ENCODE data around the gene MAP3K14. TPM values are rescaled to one million over a fixed set of nuclear protein-coding genes. Genes with fewer than 3 reads are reported as not detected.

The MAP3K14 gene
- total and polyA plus RNA-seq, 10 of the 15 experiments (the other 5 are each of a cell fraction or from before 2014, with no cell fraction given) = 2.1 to 33.3 (median 19.7) TPM

GRCh38 chr17:45222289-45222995 is 94.4 kb downstream of the MAP3K14 start (continued):
- TF ChIP-seq CUX1 (IDR thresholded peaks at IDR 0.05; ENCODE audit: insufficient replicate concordance, low read depth, low read length) (no peak), MEF2B (IDR thresholded peaks at IDR 0.05; ENCODE audit: partially characterized antibody, poor library complexity, severe bottlenecking) (peak; percentile 20), BMI1 (IDR thresholded peaks at IDR 0.05; ENCODE audit: borderline replicate concordance) (no peak), CEBPB (IDR thresholded peaks at IDR 0.05; ENCODE audit: borderline replicate concordance in 1 of 2, low read depth in 2 of 2, low read length in 2 of 2) (no peak), BACH1 (IDR thresholded peaks at IDR 0.05; ENCODE audit: borderline replicate concordance) (0 out of 2 replicates have a peak, but pooled peaks have one; percentile 33), MXI1 (IDR thresholded peaks at IDR 0.05; ENCODE audit: low read depth, low read length) (peak; percentile 40; the same call in 1 of the 2 replicates), MLLT1 (IDR thresholded peaks at IDR 0.05) (no peak), IKZF1 (conservative IDR thresholded peaks at IDR 0.05) (no peak), ASH2L (IDR thresholded peaks at IDR 0.05; ENCODE audit: borderline replicate concordance, low read depth) (no peak), HDAC6 (IDR thresholded peaks at IDR 0.05; ENCODE audit: unreplicated experiment) (no peak), ESRRA (IDR thresholded peaks at IDR 0.05; ENCODE audit: low read length) (no peak), ZNF207 (IDR thresholded peaks at IDR 0.05; ENCODE audit: borderline replicate concordance) (no peak), CREB1 (IDR thresholded peaks at IDR 0.05; ENCODE audit: low read depth) (no peak), ZNF592 (IDR thresholded peaks at IDR 0.05) (no peak), BCL3 (IDR thresholded peaks at IDR 0.05; ENCODE audit: borderline replicate concordance, insufficient read depth, low read depth, low read length, poor library complexity, severe bottlenecking) (no peak)

Measured in GM12878 (cell line).